ENCODE measurements around the gene NPR3.

Gene NPR3

DNA sequence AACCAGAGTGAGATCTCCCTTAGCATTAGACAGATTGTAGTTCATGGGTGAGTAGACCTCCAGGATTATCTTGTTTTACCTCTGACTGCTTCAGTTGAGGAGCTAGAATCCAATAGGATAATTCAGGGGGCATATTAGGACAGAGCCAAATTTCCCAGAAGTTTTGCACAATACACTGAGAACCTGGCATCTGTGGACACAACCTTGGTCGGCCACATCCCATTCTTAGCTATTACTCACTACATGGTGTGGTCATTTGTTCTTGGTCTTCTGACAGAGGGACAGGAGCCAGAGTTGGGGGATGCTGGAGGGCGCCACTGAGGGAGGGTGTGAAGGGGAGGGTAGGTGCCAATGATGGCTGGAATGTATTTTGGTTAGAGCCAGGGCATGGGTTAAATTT, 66.6 kb downstream of the NPR3 start:
- Histone ChIP-seq H3K79me2 (ENCODE audit: insufficient read depth, low read length) (no peaks in the 10 kb centered on the region), H3K4me3 (ENCODE audit: low read depth, low read length, poor library complexity, severe bottlenecking) (no peak overlapping the region), H3K9me2 (ENCODE audit: low read depth, low read length) (no peaks in the 10 kb centered on the region), H3K9ac (ENCODE audit: low read length) (no peak overlapping the region), H3K4me1 (ENCODE audit: insufficient read depth, low read length, severe bottlenecking) (no peaks in the 10 kb centered on the region), H3K27me3 (ENCODE audit: insufficient read depth, low read length) (no peaks in the 10 kb centered on the region), H3K27ac (ENCODE audit: low read depth, low read length, poor library complexity, severe bottlenecking) (no peak overlapping the region), H3K9me3 (ENCODE audit: low read length) (no peaks in the 10 kb centered on the region), H2AFZ (ENCODE audit: low read length) (no peak overlapping the region), H3K36me3 (ENCODE audit: insufficient read depth, low read length) (no peaks in the 10 kb centered on the region), H3K4me2 (ENCODE audit: low read length) (no peak overlapping the region), H4K20me1 (ENCODE audit: insufficient read depth, low read length) (no peaks in the 10 kb centered on the region), H3F3A (ENCODE audit: insufficient read depth, low read length) (no peaks in the 10 kb centered on the region)
- TF ChIP-seq, protein P1, sequence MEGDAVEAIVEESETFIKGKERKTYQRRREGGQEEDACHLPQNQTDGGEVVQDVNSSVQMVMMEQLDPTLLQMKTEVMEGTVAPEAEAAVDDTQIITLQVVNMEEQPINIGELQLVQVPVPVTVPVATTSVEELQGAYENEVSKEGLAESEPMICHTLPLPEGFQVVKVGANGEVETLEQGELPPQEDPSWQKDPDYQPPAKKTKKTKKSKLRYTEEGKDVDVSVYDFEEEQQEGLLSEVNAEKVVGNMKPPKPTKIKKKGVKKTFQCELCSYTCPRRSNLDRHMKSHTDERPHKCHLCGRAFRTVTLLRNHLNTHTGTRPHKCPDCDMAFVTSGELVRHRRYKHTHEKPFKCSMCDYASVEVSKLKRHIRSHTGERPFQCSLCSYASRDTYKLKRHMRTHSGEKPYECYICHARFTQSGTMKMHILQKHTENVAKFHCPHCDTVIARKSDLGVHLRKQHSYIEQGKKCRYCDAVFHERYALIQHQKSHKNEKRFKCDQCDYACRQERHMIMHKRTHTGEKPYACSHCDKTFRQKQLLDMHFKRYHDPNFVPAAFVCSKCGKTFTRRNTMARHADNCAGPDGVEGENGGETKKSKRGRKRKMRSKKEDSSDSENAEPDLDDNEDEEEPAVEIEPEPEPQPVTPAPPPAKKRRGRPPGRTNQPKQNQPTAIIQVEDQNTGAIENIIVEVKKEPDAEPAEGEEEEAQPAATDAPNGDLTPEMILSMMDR (IDR thresholded peaks at IDR 0.05; ENCODE audit: low read length), result no peak
- TF ChIP-seq EZH2 (IDR thresholded peaks at IDR 0.05; ENCODE audit: borderline replicate concordance, low read length), result no peak

DNA sequence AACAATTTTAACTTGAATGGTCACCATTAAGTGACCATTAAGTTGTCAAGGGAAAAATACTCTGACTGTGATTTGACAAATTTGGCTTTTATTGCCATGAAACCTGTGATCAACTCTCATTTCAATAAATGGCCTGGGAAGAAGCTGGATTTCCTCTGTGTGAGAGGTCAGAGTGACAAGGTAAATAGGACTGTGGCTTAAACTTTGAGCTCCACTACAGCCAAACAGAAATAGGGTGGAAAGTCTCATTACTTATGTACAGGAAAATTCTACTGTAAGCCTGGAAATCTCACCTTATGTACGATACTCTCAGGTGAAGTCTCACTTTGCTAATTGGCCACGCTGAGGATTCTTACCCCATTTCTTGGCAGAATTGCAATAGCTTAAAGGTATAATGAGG, 67.3 kb downstream of the NPR3 start:
- H3K79me2 ChIP-seq (ENCODE audit: insufficient read depth, low read length), result no peaks in the 10 kb centered on the region
- no peaks in the 10 kb centered on the region for H3K27me3 ChIP-seq (ENCODE audit: insufficient read depth, low read length)
- H3K9me3 ChIP-seq (ENCODE audit: low read length), result no peaks in the 10 kb centered on the region
- no peak overlapping the region for H2AFZ ChIP-seq (ENCODE audit: low read length)
- H3K4me3 ChIP-seq (ENCODE audit: low read depth, low read length, poor library complexity, severe bottlenecking), result no peak overlapping the region
- H4K20me1 ChIP-seq (ENCODE audit: insufficient read depth, low read length), result no peaks in the 10 kb centered on the region
- H3F3A ChIP-seq (ENCODE audit: insufficient read depth, low read length), result no peaks in the 10 kb centered on the region
- H3K27ac ChIP-seq (ENCODE audit: low read depth, low read length, poor library complexity, severe bottlenecking), result no peak overlapping the region
- no peaks in the 10 kb centered on the region for H3K4me1 ChIP-seq (ENCODE audit: insufficient read depth, low read length, severe bottlenecking)
- H3K4me2 ChIP-seq (ENCODE audit: low read length), result no peak overlapping the region
- no peak overlapping the region for H3K9ac ChIP-seq (ENCODE audit: low read length)
- H3K9me2 ChIP-seq (ENCODE audit: low read depth, low read length), result no peaks in the 10 kb centered on the region
- H3K36me3 ChIP-seq (ENCODE audit: insufficient read depth, low read length), result no peaks in the 10 kb centered on the region
- TF ChIP-seq, protein P1 (IDR thresholded peaks at IDR 0.05; ENCODE audit: low read length), result no peak
- TF ChIP-seq EZH2 (IDR thresholded peaks at IDR 0.05; ENCODE audit: borderline replicate concordance, low read length), result no peak

DNA sequence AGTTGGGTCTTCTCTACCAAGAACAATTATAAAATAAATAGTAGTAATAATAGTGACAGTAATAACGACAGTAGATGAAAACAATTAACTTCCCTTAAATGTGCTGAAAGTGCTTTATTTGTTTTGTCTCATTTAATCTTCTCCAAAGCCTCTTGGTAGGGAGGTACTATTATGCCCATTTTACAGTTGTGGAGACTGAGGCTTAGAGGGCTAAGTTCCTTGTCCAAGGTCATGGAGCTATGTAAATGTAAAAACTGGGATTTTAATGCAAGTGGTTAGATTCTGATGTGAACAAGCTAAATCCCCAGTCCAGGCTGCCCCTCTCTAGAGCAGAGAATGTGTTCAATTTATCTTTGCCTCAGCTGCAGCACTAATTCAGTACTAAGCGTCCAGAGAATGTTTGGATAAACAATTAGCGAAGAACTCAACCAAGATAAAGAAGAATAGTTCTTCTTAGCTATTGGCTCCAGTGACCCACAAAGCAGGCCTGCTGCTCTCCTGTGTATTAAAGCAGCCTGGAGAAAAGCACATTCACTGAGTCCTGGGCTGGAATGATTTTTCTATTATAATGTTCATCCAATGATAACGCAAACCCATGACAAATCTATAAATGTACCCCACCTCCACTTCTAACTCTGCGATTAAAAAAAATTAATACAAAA, 68.8 kb downstream of the NPR3 start:
- TF ChIP-seq, protein P1 (IDR thresholded peaks at IDR 0.05; ENCODE audit: low read length), result no peak
- no peaks in the 10 kb centered on the region for H3K4me1 ChIP-seq (ENCODE audit: insufficient read depth, low read length, severe bottlenecking)
- no peaks in the 10 kb centered on the region for H3K9me2 ChIP-seq (ENCODE audit: low read depth, low read length)
- H3K9me3 ChIP-seq (ENCODE audit: low read length), result no peaks in the 10 kb centered on the region
- no peak overlapping the region for H2AFZ ChIP-seq (ENCODE audit: low read length)
- no peaks in the 10 kb centered on the region for H3K79me2 ChIP-seq (ENCODE audit: insufficient read depth, low read length)
- H3K27me3 ChIP-seq (ENCODE audit: insufficient read depth, low read length), result no peaks in the 10 kb centered on the region
- no peak overlapping the region for H3K9ac ChIP-seq (ENCODE audit: low read length)
- no peaks in the 10 kb centered on the region for H3K36me3 ChIP-seq (ENCODE audit: insufficient read depth, low read length)
- H3K27ac ChIP-seq (ENCODE audit: low read depth, low read length, poor library complexity, severe bottlenecking), result no peak overlapping the region
- no peaks in the 10 kb centered on the region for H3F3A ChIP-seq (ENCODE audit: insufficient read depth, low read length)
- H4K20me1 ChIP-seq (ENCODE audit: insufficient read depth, low read length), result no peaks in the 10 kb centered on the region
- H3K4me3 ChIP-seq (ENCODE audit: low read depth, low read length, poor library complexity, severe bottlenecking), result no peak overlapping the region
- no peak overlapping the region for H3K4me2 ChIP-seq (ENCODE audit: low read length)

All from OCI-LY1 (cell line).